ENCODE results near the gene SEC16A. TPM values are rescaled to one million over a fixed set of nuclear protein-coding genes. Genes with fewer than 3 reads are reported as not detected.

Gene SEC16A
- total RNA-seq, 1 experiment from 2014 or later = 85.8 TPM

DNA sequence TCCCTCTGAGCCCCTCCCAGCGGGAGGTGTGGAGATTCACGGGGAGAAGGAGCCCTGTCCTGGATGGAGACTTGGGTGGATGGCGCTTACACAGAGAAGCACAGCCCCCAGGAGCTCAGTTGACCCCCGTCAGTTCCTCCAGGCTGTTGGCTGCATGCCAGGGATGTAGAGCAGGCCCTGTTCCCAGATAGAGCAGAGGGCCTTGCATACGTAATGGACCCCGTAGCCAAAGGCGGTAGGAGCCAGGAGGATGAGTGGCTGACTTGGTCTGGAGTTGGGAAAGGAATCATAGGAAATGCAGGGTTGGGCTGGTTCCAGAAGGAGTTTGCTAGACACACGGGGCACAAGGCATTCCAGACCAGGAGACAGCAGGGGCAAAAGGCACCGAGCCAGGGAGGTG lies 69.9 kb downstream of the SEC16A start:
- intact Hi-C loops (cut with micrococcal nuclease) = no loop called here
- CTCF ChIA-PET = interaction anchor here (1.8 to 2.5 kb wide), 3 partner anchors 11 to 213 kb away, joined by 4 to 9 read pairs (median 6); no protein-coding TSS in a partner anchor
- H3K36me3 Mint-ChIP-seq (ENCODE audit: insufficient read depth, unreplicated experiment) = peaks cover 63% of the 10 kb centered on the region
- H3K4me3 Mint-ChIP-seq (ENCODE audit: unreplicated experiment) = no peak overlapping the region
- POLR2A ChIA-PET = interaction anchor here (0.6 to 5.1 kb wide), 5 partner anchors 12 to 215 kb away, joined by 3 to 34 read pairs (median 5); partner anchors contain the start of gene INPP5E
- no peak overlapping the region for H3K27ac Mint-ChIP-seq (ENCODE audit: low read depth, unreplicated experiment)
- DNase-seq (ENCODE audit: unreplicated experiment) = no peak
- H3K9me3 Mint-ChIP-seq (ENCODE audit: unreplicated experiment) = no peaks in the 10 kb centered on the region
- no TSS peak for BruUV-seq (replicated peaks)
- TF ChIP-seq, protein P1, sequence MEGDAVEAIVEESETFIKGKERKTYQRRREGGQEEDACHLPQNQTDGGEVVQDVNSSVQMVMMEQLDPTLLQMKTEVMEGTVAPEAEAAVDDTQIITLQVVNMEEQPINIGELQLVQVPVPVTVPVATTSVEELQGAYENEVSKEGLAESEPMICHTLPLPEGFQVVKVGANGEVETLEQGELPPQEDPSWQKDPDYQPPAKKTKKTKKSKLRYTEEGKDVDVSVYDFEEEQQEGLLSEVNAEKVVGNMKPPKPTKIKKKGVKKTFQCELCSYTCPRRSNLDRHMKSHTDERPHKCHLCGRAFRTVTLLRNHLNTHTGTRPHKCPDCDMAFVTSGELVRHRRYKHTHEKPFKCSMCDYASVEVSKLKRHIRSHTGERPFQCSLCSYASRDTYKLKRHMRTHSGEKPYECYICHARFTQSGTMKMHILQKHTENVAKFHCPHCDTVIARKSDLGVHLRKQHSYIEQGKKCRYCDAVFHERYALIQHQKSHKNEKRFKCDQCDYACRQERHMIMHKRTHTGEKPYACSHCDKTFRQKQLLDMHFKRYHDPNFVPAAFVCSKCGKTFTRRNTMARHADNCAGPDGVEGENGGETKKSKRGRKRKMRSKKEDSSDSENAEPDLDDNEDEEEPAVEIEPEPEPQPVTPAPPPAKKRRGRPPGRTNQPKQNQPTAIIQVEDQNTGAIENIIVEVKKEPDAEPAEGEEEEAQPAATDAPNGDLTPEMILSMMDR (IDR thresholded peaks at IDR 0.05; ENCODE audit: unreplicated experiment) = no peak
- peaks cover 19% of the 10 kb centered on the region for H3K4me1 Mint-ChIP-seq (ENCODE audit: insufficient read depth, unreplicated experiment)
- H3K27me3 Mint-ChIP-seq (ENCODE audit: insufficient read depth, unreplicated experiment) = no peaks in the 10 kb centered on the region

DNA sequence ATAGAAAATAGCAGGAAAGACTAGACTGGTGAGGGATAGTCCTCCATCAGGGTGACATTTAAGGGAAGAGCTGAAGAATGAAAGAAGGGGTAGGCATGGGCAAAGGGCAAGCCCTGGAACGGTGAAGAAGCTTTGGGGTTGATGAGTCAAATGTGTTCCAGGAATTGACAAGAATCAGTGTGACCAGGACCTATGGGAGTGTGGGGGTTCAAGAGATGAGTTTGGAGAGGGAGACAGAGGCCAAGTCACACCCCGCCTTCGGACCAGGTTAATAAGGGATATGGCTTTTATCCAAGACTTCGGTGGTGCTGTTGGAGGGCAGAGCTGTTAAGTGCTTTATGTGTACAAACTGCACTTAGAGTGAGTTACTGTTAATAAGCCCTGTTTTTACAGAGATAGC lies 71.5 kb downstream of the SEC16A start:
- POLR2A ChIA-PET = interaction anchor here (0.7 to 5.1 kb wide), 9 partner anchors 8 to 83 kb away, joined by 3 to 37 read pairs (median 6); partner anchors contain the start of genes DNLZ, INPP5E and SNAPC4
- H3K9me3 Mint-ChIP-seq (ENCODE audit: unreplicated experiment) = no peaks in the 10 kb centered on the region
- TF ChIP-seq, protein P1 (IDR thresholded peaks at IDR 0.05; ENCODE audit: unreplicated experiment) = no peak
- intact Hi-C loops (cut with micrococcal nuclease) = no loop called here
- CTCF ChIA-PET = interaction anchor here (2.5 kb wide), 1 partner anchor 13 kb away, joined by 6 read pairs; no protein-coding TSS in a partner anchor
- BruUV-seq (replicated peaks) = TSS peak; percentile 44
- DNase-seq (ENCODE audit: unreplicated experiment) = no peak
- H3K27me3 Mint-ChIP-seq (ENCODE audit: insufficient read depth, unreplicated experiment) = no peaks in the 10 kb centered on the region
- peaks cover 63% of the 10 kb centered on the region for H3K36me3 Mint-ChIP-seq (ENCODE audit: insufficient read depth, unreplicated experiment)
- H3K4me1 Mint-ChIP-seq (ENCODE audit: insufficient read depth, unreplicated experiment) = peaks cover 19% of the 10 kb centered on the region
- H3K27ac Mint-ChIP-seq (ENCODE audit: low read depth, unreplicated experiment) = peak overlapping the region; percentile 97
- peak overlapping the region; percentile 96 for H3K4me3 Mint-ChIP-seq (ENCODE audit: unreplicated experiment)

DNA sequence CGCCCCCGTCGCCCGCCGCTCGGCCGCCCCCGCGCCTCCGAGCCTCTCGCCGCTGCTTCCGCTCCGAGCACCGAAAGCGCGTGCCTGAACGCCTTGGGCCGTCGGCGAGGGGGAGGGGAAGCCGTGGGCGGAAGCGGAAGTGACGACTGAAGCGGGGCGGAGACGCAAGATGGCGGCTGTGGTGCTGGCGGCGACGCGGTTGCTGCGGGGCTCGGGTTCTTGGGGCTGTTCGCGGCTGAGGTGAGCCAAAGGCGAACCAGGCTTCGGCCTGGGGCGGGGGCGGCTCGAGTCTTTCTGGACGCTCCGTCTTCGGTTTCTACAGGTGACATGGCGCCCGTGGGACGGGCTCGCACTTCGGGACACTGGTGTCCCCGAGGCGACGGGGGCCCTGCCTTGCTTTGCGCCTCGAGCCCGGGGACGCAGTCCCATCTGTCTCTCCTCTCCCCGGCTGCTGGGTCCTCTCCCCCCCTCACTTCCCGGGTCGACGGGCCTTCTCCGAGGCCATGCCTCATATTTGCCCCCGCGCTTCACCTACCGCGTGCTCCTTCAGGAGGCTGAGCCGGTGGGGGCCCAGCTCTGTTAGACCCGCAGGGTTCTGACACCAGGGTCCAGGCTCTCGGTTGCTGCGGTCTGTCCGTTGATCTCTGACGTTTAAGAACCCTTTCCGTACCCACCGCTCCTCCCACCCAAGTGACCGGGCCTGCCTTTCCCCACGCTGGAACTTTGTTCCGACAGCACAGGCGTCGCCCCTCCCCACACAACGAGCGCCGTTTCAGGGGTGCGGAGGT lies 72.1 kb downstream of the SEC16A start, which contains the start of the genes ENTR1 and PMPCA:
ENTR1 (minus strand) TSS at position 115 of the 788 bp plus-strand sequence. CDS start 217 bp downstream, outside the sequence.
PMPCA (plus strand) TSS at position 159 of the 788 bp plus-strand sequence; CDS start at position 170, 11 bp downstream.
- H3K36me3 Mint-ChIP-seq (ENCODE audit: insufficient read depth, unreplicated experiment) = peaks cover 63% of the 10 kb centered on the region

More for the DNA sequence above, 72.1 kb downstream of the SEC16A start, which contains the start of the genes ENTR1 and PMPCA:
- DNase-seq (ENCODE audit: unreplicated experiment) = peak; percentile 90
- BruUV-seq (replicated peaks) = no TSS peak
- ChIA-PET CTCF (interaction anchor here (0.6 to 1.7 kb wide), 4 partner anchors 10 to 75 kb away, joined by 3 to 14 read pairs (median 3); no protein-coding TSS in a partner anchor), POLR2A (interaction anchor here (0.5 to 5.1 kb wide), 13 partner anchors 9 to 302 kb away, joined by 3 to 37 read pairs (median 3); partner anchors contain the start of genes DNLZ, INPP5E and SNAPC4)
- TF ChIP-seq, protein P1 (IDR thresholded peaks at IDR 0.05; ENCODE audit: unreplicated experiment) = no peak
- H3K27ac Mint-ChIP-seq (ENCODE audit: low read depth, unreplicated experiment) = peak within 1 kb of the TSS; percentile 97
- H3K9me3 Mint-ChIP-seq (ENCODE audit: unreplicated experiment) = no peaks in the 10 kb centered on the region
- peak within 1 kb of the TSS; percentile 96 for H3K4me3 Mint-ChIP-seq (ENCODE audit: unreplicated experiment)
- peaks cover 19% of the 10 kb centered on the region for H3K4me1 Mint-ChIP-seq (ENCODE audit: insufficient read depth, unreplicated experiment)
- intact Hi-C loops (cut with micrococcal nuclease) = no loop called here
- H3K27me3 Mint-ChIP-seq (ENCODE audit: insufficient read depth, unreplicated experiment) = no peaks in the 10 kb centered on the region
